GM23248 (cell line): ENCODE results near the gene WHRN. TPM values are rescaled to one million over a fixed set of nuclear protein-coding genes. Genes with fewer than 3 reads are reported as not detected.

Experiments
- DNase-seq: peaks from one replicate; pipeline ENCODE4 v3.0.0-alpha.2; 2015
- H2AFZ ChIP-seq: fragments of 200-600 bp; sonication (generic); 2 replicates; pipeline ENCODE4 v1.6.1; 2016; ENCODE audit warnings: antibody characterized with exemption
- H3F3A ChIP-seq: fragments of 200-600 bp; sonication (generic); 2 replicates; pipeline ENCODE4 v1.6.1; 2016; ENCODE audit warnings: mild to moderate bottlenecking, antibody characterized with exemption, mixed run types; ENCODE audit not compliant: insufficient read depth
- H3K27ac ChIP-seq: fragments of 200-600 bp; sonication (generic); 2 replicates; pipeline ENCODE4 v1.5.1; 2016; ENCODE audit warnings: mild to moderate bottlenecking
- H3K27me3 ChIP-seq: fragments of 200-600 bp; sonication (generic); replicated peaks from 2 replicates; pipeline ENCODE4 v1.6.1; 2016; ENCODE audit warnings: mild to moderate bottlenecking; ENCODE audit not compliant: insufficient read depth
- H3K36me3 ChIP-seq: fragments of 200-600 bp; sonication (generic); 2 replicates; pipeline ENCODE4 v1.6.1; 2016; ENCODE audit warnings: low read depth, mild to moderate bottlenecking
- H3K4me1 ChIP-seq: fragments of 200-600 bp; sonication (generic); 2 replicates; pipeline ENCODE4 v1.6.1; 2016; ENCODE audit warnings: mild to moderate bottlenecking; ENCODE audit not compliant: insufficient read depth
- H3K4me2 ChIP-seq: fragments of 200-600 bp; sonication (generic); one replicate; pipeline ENCODE4 v1.6.1; 2016; ENCODE audit warnings: mild to moderate bottlenecking; ENCODE audit not compliant: unreplicated experiment
- H3K4me3 ChIP-seq: fragments of 200-600 bp; sonication (generic); 2 replicates; pipeline ENCODE4 v1.5.1; 2016; ENCODE audit warnings: mild to moderate bottlenecking
- H3K79me2 ChIP-seq: fragments of 200-600 bp; sonication (generic); 2 replicates; pipeline ENCODE4 v1.6.1; 2016; ENCODE audit warnings: mild to moderate bottlenecking; ENCODE audit not compliant: insufficient read depth
- H3K9ac ChIP-seq: fragments of 200-600 bp; sonication (generic); 2 replicates; pipeline ENCODE4 v1.6.1; 2016; ENCODE audit warnings: mild to moderate bottlenecking
- H3K9me2 ChIP-seq: fragments of 200-600 bp; sonication (generic); 2 replicates; pipeline ENCODE4 v1.6.1; 2016; ENCODE audit warnings: mixed run types, mild to moderate bottlenecking, moderate library complexity; ENCODE audit not compliant: insufficient read depth
- H3K9me3 ChIP-seq: fragments of 200-600 bp; sonication (generic); one replicate; pipeline ENCODE4 v1.6.1; 2017; ENCODE audit warnings: low read depth
- H4K20me1 ChIP-seq: fragments of 200-600 bp; sonication (generic); 2 replicates; pipeline ENCODE4 v1.6.0; 2016; ENCODE audit not compliant: insufficient read depth
- EZH2 ChIP-seq: fragments of 200-600 bp; sonication (generic); IDR thresholded peaks from 2 replicates; pipeline ENCODE4 v1.6.1; 2018; ENCODE audit warnings: antibody characterized with exemption, mild to moderate bottlenecking; ENCODE audit not compliant: insufficient read depth, poor library complexity, severe bottlenecking
- EZH2phosphoT487 ChIP-seq: fragments of 200-600 bp; sonication (generic); IDR thresholded peaks from 2 replicates; pipeline ENCODE4 v1.6.1; 2018; ENCODE audit warnings: antibody characterized with exemption, moderate library complexity, mild to moderate bottlenecking, low read depth; ENCODE audit not compliant: insufficient read depth
- WGBS, 2 experiments: methylation state at CpG; one replicate each; pipeline ENCODE4 v1.1.6; 2015 to 2017; ENCODE audit warnings: low lambda C conversion rate in 2 of 2, low coverage in 1 of 2; ENCODE audit errors: missing lambda C conversion rate in 2 of 2; 5-methylcytosine and 5-hydroxymethylcytosine counted together
- in situ Hi-C: fragments of 300-500 bp; cut with MboI; formaldehyde crosslinking; loops from 2 replicates; pipeline ENCODE4 v1.15.0; 2020
- polyA plus RNA-seq: library from polyadenylated mRNA; unstranded; fragments of >200 nt; fragmentation: Nextera tagmentation; extraction: Ambion mirVana; gene quantifications from 2 replicates; pipeline ENCODE4 v1.2.1, GENCODE V29; 2016
- total RNA-seq: library from RNA; depleted of rRNA; stranded (reverse); fragments of >200 nt; shearing (Covaris generic); gene quantifications from 2 replicates; pipeline ENCODE4 v1.2.3, GENCODE V29; 2014

The WHRN gene
- total and polyA plus RNA-seq, 2 experiments from 2014 or later, result 0.76 to 1.5 TPM

DNA sequence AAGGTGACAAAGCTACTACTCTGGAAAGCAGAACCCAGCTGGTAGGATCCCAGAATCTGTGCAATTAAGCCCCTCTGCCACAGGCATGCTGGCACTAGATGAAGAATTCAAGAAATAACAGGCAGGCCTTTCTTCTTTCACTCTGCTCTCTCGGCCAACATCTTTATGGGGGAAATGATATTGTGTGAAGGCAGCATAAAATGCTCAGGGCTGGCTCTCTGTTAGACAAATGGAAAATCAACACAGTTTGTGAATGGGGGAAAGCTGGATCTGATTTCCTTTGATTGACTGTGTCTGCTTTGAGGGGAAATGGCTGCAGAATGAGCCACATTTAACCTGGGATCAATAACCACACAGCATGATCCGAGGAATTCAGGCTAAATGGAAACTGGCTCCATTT, 88.4 kb downstream of the WHRN start:
- Histone ChIP-seq H3K27ac (no peak overlapping the region), H3K9me3 (no peaks in the 10 kb centered on the region), H3K4me1 (peaks cover 15% of the 10 kb centered on the region; the same call in 1 of the 2 replicates), H3K36me3 (no peaks in the 10 kb centered on the region), H3K27me3 (no peaks in the 10 kb centered on the region; the same call in 1 of the 2 replicates), H3K9ac (no peak overlapping the region), H3F3A (no peaks in the 10 kb centered on the region), H3K4me3 (no peak overlapping the region), H3K4me2 (no peak overlapping the region), H2AFZ (no peak overlapping the region), H3K79me2 (no peaks in the 10 kb centered on the region), H3K9me2 (no peaks in the 10 kb centered on the region), H4K20me1 (no peaks in the 10 kb centered on the region)
- no peak for DNase-seq
- WGBS, 2 experiments, result 68 to 71% methylated on average over 2 of the region's 2 CpGs
- in situ Hi-C loops, result no loop called here
- no peak for TF ChIP-seq EZH2
- no peak for TF ChIP-seq EZH2phosphoT487

DNA sequence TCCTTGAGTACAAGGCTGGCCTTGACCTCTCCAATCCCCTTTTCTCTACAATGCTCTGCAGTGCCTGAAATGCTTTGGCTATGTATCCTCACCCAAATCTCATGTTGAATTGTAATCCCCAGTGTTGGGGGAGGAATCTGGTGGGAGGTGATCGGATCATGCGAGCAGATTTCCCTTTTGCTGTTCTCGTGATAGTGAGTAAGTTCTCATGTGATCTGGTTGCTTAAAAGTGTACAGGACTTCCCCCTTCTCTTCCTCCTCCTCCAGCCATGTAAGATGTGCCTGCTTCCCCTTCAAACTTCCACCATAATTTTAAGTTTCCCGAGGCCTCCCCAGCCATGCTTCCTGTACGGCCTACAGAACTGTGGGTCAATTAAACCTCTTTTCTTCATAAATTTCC, 89.0 kb downstream of the WHRN start:
- Histone ChIP-seq H3K79me2 (no peaks in the 10 kb centered on the region), H3K27me3 (no peaks in the 10 kb centered on the region; the same call in 1 of the 2 replicates), H2AFZ (no peak overlapping the region), H3K4me2 (no peak overlapping the region), H3K9me3 (no peaks in the 10 kb centered on the region), H3F3A (no peaks in the 10 kb centered on the region), H3K27ac (no peak overlapping the region), H3K4me3 (no peak overlapping the region), H4K20me1 (no peaks in the 10 kb centered on the region), H3K9me2 (no peaks in the 10 kb centered on the region), H3K4me1 (peaks cover 15% of the 10 kb centered on the region; the same call in 1 of the 2 replicates), H3K9ac (no peak overlapping the region), H3K36me3 (no peaks in the 10 kb centered on the region)
- in situ Hi-C loops, result no loop called here
- DNase-seq, result no peak
- 83 to 86% methylated on average over 5 of the region's 5 CpGs for WGBS, 2 experiments
- TF ChIP-seq EZH2phosphoT487, result no peak

DNA sequence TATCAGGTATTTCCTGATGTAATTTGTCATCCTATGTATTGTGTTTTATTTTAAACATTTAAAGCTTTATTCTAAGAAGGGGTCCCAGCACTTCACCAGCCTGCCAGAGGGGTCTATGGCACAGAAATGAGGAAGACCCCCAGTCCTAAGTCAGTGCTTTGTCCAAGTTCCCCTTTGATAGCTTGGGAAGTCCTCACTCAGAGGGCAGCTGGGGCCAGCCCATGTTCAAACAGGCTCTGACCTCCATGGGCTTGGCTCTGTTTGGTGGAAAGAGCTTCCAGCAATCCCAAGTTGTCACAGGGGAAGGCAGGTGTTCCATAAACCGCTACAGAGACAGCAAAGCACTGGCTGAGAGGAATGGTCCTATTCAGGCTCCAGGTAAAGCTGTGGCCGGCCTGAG, 90.9 kb downstream of the WHRN start:
- no peak for DNase-seq
- H3K4me2 ChIP-seq, result no peak overlapping the region
- 88 to 95% methylated on average over 2 of the region's 2 CpGs for WGBS, 2 experiments
- H3K27ac ChIP-seq, result no peak overlapping the region
- H2AFZ ChIP-seq, result no peak overlapping the region
- H3K9me2 ChIP-seq, result no peaks in the 10 kb centered on the region
- H3K79me2 ChIP-seq, result no peaks in the 10 kb centered on the region
- in situ Hi-C loops, result no loop called here
- H3F3A ChIP-seq, result no peaks in the 10 kb centered on the region
- H3K9ac ChIP-seq, result no peak overlapping the region
- no peak overlapping the region for H3K4me3 ChIP-seq
- no peaks in the 10 kb centered on the region for H3K9me3 ChIP-seq
- peaks cover 15% of the 10 kb centered on the region; the same call in 1 of the 2 replicates for H3K4me1 ChIP-seq
- no peaks in the 10 kb centered on the region for H3K36me3 ChIP-seq
- TF ChIP-seq EZH2 (no peak), EZH2phosphoT487 (no peak)
- H4K20me1 ChIP-seq, result no peaks in the 10 kb centered on the region
- H3K27me3 ChIP-seq, result no peaks in the 10 kb centered on the region; the same call in 1 of the 2 replicates

DNA sequence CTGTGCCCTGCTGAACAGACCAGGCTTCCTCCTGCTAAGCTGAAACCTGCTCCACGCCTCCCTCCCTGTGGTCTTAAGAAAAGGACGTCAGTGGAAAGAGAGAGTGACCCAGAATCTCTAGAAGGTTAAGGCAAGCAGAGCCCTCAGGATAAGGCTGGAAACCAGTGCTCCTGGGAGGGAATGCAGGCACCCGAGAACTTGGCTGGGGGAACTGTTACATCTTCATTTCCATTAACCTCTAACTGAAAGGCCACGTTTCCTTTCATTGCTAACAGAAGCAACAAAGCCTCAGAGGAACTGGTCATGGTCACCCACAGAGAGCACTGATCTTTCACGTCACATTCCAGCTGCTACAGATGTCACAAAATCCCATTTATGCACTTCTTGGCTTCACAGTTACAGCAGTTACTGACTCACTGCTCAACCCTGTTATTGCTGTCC, 91.4 kb downstream of the WHRN start:
- TF ChIP-seq EZH2, result no peak
- no peak for TF ChIP-seq EZH2phosphoT487
- no peaks in the 10 kb centered on the region for H3K36me3 ChIP-seq
- H3K4me3 ChIP-seq, result no peak overlapping the region
- H3K27me3 ChIP-seq, result no peaks in the 10 kb centered on the region
- H3K9me2 ChIP-seq, result no peaks in the 10 kb centered on the region
- DNase-seq, result peak; percentile 64
- H3K9ac ChIP-seq, result no peak overlapping the region
- in situ Hi-C loops, result no loop called here
- peaks cover 15% of the 10 kb centered on the region; the same call in 1 of the 2 replicates for H3K4me1 ChIP-seq
- no peak overlapping the region for H3K4me2 ChIP-seq
- no peak overlapping the region for H3K27ac ChIP-seq
- H4K20me1 ChIP-seq, result no peaks in the 10 kb centered on the region
- WGBS, 2 experiments, result 46 to 54% methylated on average over 5 of the region's 5 CpGs
- H3K79me2 ChIP-seq, result no peaks in the 10 kb centered on the region
- no peaks in the 10 kb centered on the region for H3F3A ChIP-seq
- no peak overlapping the region for H2AFZ ChIP-seq
- no peaks in the 10 kb centered on the region for H3K9me3 ChIP-seq
